NCI-H187 treated with DMSO at 0.1 percent for 48 hours (cell line): ENCODE results near the gene MYF5.

Experiments
- DNase-seq: peaks from one replicate; lab custom pipeline; 2025; lab: John Stamatoyannopoulos, UW

The MYF5 gene

GRCh38 chr12:80766210-80766609, 49.5 kb downstream of the MYF5 start:
- no peak for DNase-seq

DNA sequence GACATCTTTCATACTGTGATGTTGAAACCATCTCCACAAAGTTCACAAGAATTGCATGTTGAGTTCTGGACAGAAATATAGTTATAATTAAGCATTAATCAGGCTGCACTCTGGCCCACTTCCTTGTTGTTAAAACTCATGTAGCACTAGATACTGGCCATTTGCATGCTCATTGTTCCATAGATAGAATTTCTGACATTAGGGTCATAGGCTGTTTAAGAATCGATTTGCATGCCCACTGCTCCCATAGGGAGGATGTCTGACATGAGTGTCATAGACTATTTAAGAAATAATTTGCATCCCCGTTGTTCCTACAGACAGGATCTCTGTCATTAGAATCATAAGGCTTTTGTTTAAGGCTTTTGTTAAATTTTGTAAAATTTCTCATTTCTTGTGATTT, 50.2 kb downstream of the MYF5 start:
- DNase-seq, result no peak
